Caki2 (cell line): ENCODE data around the gene CNPY2. TPM values are rescaled to one million over a fixed set of nuclear protein-coding genes. Genes with fewer than 3 reads are reported as not detected.
A peak's percentile ranks its signal among the peaks of the same experiment; 100 is the strongest.
"Not testable (repeated sequence)": the region's sequence is repeated elsewhere in the genome, so short reads cannot be mapped to it uniquely, and the experiment has no call there.

Experiments
- DNase-seq: peaks from one replicate; pipeline ENCODE4 v3.0.0-alpha.2; 2015; ENCODE audit warnings: low read depth
- in situ Hi-C: cut with HindIII; loops from 2 replicates; pipeline ENCODE4 v1.10.0; 2016; ENCODE audit warnings: low sequenced_read_pairs, low pct_unique_long_range_greater_than_20kb, mixed read lengths
- total RNA-seq: library from RNA; depleted of rRNA; stranded (reverse); fragments of >200 nt; shearing (Covaris generic); gene quantifications from 2 replicates; pipeline ENCODE4 v1.2.3, GENCODE V29; 2014; ENCODE audit warnings: low replicate concordance

The CNPY2 gene
- total RNA-seq, 1 experiment from 2014 or later: 244 TPM

DNA sequence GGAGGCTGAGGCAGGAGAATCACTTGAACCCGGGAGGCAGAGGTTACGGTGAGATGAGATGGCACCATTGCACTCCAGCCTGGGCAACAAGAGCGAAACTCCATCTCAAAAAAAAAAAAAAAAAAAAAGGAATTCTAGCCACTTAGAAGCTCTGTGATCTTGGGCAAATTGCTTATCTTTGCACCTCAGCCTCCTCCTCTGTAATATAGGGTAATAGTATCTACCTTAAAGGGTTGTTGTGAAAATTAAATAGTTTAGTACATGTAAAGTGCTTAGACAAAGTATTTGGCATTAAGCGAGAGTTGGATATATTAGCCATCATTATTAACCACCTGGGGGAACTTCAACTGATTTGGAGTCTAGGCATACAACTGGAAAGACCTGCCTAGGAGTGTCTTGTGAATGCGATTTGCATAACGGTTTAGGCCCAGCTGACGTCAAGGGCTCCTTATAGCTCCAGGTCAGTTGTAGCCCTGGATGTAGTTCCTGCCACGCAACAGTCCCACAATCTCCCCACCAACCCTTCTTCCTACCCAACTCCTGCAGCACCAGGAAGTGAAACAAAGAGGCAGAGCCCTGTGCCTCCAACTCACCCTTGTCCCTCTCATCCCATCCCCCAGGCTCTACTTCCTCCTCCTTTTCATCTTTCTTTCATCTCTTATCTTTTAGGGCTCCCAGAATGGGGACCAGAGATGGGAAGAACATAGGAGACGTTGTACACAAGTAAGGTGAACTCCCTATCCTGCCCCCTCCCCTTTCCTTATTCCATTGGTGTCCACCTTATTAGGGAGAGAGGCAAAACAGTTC, 20.8 kb upstream of the CNPY2 start:
- in situ Hi-C loops: no loop called here

DNA sequence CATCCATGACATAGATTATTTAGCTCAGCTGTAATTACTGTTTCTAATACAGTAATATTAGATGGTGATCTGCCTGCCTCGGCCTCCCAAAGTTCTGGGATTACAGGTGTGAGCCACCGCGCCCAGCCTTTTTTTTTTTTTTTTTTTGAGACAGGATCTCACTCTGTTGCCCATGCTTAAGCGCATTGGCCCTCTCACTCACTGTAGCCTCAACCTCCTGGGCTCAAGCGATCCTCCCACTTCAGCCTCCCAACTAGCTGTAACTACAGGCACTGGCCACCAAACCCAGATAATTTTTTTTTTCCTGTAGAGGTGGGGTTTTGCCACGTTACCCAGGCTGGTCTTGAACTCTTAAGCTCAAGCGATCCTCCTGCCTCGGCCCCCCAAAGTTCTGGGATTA, 19.7 kb upstream of the CNPY2 start:
- DNase-seq, in situ Hi-C loops: not testable (repeated sequence)

More for the DNA sequence above, 20.8 kb upstream of the CNPY2 start:
- DNase-seq: no peak

DNA sequence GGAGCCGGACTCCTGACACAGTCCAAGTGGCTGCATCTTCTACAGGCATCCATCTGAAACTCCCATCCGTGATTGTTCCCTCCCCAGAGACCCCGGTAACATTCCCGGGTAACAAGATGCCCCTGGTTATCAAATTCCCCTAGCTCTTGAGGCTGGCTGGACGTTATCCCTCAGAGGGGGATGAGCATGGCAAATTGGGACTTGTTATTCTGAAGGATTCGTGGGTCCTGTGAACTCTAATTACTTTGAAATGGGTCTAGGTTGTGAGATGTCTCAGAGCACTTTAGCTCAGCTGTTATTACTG, 18.7 kb upstream of the CNPY2 start:
- no peak for DNase-seq
- in situ Hi-C loops: no loop called here

DNA sequence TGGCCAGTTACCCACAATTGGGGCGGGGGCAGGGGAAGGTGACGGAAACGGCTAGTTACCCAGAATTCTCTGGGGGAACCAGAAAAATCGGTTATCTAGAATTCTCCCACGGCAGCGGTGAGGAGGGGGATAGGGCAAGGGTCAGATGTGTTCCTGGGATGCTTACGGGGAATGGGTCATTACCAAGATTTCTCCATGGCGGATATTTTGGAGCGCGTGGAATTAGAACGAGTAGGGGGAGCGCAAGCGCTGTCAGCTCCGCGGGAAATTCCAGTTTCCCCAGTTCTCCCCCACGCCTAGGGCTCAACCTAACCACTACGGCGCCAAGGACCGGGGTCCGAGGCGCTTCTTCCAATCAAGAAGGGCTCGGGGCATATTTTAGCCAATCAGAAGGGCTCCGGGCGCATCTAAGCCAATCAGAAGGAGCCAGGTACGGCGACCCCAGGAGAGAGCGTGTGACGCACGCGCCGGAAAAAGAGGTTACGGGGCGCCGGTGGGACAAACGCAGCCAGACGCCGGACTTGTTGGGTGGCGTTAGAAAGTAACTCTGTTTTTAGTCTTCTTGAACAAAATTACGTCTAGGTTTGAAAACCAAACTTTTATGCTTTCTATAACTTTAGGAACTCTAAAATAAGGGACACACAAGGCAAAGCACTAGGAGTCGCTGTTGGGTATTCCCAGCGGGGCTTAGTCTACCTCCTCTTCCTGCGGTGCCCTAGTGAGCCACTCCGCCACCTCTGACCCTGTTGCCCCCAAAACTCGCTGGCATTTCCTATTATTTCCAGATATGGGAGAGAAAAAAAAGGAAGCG, 18.1 kb upstream of the CNPY2 start, which contains the start of gene PAN2:
PAN2 (minus strand) TSS at position 322 of the 811 bp plus-strand sequence. CDS start 906 bp downstream, outside the sequence.
- in situ Hi-C loops: no loop called here
- peak; percentile 98 for DNase-seq

DNA sequence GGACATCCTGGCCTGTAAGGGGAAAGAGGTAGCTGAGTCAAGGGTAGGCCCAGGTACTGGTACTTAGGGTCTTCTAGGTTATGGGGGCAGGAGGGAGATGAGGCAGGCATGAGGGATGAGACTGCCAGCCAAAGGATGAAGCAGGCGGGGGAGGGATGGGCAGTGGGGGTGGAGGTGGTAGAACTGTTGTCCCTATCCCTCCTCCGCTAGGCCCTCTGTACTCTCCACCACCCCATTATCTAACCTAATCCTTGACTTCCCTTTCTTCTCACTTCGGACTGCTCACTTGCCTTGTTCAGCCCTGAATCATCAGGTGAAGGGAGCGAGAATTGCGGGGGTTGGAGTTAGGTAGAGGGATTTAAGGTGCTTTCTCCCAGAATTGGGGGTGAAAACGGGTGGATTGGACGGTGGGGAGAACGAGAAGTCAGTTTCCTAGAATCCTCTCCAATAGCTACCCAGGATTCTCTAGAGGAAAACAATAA, 17.4 kb upstream of the CNPY2 start:
- no peak for DNase-seq
- in situ Hi-C loops: no loop called here

DNA sequence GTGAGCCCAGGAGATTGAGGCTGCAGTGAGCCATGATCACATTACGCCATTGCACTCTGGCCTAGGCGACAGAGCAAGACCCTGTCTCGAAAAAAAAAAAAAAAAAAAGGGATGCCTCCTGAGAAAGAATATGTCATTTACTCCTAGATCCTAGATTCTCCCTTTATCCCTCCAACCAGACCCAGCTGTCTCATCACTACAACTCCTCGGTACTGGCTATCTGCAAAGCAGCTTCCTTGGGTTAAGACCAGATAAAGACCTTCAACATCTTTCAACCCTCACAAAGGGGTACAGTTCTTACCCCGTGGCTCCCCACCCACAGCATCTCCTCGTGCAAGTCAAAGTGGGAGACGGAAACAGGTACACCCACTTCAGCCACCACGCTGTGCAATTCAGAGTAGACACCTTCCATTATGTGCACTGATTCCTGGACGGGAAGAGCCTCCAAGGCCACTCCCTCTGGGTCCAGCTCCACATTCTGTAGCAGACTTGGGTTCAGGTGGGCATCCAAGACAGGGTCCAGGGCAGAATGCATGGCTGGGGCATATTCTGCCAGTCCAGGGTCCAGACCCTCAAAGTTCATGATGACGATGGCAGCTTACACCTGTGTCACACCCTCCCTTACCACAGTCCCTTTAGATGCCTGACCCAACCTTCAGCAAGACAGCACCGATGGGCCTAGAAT, 16.9 kb upstream of the CNPY2 start:
- DNase-seq: no peak
- in situ Hi-C loops: no loop called here

DNA sequence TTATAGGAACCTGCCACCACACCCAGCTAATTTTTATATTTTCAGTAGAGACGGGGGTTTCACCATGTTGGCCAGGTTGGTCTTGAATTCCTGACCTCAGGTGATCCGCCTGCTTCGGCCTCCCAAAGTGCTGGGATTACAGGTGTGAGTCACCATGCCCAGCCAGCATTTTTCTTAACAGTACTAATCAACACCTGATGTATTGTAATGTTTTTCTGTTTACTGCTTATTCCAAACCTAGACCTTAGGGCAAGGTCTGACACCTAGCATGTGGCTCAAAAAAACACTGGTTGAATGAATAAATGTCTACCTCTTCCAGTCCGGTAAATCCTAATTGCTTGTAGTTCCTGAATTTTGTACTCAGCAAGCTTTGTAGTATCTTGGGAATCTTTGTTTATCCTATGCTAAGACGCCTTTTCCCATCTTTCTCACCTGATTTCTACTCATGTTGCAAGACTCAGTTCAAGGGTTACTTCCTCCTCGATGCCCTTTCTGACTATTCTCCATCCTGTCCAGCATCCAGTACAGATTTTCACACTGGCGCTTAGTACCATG, 15.2 kb upstream of the CNPY2 start:
- in situ Hi-C loops: no loop called here
- DNase-seq: no peak

DNA sequence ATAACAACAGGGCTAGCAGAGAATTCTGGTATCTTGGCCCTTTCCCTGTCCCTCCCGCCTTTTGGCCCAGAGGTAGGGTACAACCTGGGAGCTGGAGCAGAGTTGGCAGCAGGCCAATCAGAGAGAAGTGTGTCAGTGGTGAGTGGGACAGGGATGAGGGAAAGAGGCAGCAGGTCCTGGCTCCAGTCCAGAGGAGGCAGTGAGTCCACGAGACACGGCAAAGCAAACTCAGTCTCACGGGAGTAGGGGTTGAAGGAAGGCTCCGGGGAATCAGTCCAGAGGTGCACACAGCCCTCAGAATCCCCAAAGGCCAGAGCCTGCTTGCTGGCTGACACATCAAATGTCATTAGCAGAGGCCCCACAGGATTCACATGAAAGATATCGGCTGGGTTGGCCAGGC, 10.7 kb upstream of the CNPY2 start:
- no peak for DNase-seq
- in situ Hi-C loops: no loop called here

DNA sequence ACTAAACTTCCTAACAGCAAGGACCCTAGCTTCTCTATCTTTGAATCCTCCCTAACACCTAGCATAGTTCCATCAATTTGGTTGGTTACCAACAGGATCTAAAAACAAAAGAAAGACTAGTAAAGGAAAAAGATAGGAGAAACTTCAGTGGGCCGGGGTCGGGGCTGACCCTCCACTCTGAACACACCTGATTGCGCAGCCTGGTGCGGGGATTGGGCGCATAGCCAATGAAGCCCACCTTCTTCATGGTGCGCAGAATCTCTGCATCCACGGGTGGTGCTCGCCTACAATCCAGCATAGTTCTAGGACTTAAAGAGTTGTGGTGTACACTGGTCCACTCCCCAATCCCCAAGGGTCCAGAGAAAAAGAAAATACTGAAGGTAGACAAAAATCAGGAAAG, 10.3 kb upstream of the CNPY2 start:
- in situ Hi-C loops: no loop called here
- DNase-seq: no peak

DNA sequence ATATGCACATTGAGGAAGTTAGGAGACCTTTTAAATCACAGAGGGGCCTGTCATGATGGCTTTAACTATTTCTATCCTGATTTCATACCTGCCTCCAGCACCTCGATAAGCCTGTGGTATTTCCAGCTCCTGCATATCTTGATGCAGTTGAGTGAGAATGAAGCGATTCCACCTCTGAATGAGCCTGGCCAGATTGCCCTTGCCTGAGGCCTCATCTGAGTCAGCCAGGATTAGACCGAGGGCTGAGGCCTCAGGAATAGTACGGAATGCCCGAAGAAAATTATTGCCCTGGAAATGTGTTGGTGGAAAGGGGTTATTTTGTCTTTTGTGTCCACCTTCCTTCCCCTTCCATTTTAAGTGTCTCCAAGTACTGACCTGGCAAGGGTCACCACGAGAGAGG, 8.4 kb upstream of the CNPY2 start:
- in situ Hi-C loops: no loop called here
- no peak for DNase-seq

DNA sequence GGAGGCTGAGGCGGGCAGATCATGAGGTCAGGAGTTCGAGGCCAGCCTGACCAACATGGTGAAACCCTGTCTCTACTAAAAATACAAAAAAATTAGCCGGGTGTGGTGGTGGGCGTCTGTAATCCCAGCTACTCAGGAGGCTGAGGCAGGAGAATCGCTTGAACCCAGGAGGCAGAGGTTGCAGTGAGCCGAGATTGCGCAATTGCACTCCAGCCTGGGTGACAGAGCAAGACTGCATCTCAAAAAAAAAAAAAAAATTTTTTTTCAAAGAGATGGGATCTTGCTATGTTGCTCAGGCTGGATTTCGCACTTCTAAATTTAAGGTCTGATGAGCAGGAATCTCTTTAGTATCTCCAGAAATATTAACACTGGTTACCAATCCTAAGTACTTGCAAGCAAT, 5.8 kb upstream of the CNPY2 start:
- in situ Hi-C loops, DNase-seq: not testable (repeated sequence)

DNA sequence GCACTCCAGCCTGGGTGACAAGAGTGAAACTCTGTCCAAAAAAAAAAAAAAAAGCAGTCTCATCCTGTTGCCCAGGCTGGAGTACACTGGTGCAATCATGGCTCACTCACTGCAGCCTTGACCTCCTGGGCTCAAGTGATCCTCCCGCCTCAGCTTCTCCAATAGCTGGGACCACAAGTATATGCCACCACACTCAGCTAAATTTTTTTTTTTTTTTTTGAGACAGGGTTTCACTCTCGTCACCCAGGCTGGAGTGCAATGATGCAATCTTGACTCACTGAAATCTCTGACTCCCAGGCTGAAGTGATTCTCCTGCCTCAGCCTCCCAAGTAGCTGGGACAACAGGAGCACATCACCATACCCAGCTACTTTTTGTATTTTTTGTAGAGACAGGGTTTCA, 5.2 kb upstream of the CNPY2 start:
- in situ Hi-C loops: no loop called here

DNA sequence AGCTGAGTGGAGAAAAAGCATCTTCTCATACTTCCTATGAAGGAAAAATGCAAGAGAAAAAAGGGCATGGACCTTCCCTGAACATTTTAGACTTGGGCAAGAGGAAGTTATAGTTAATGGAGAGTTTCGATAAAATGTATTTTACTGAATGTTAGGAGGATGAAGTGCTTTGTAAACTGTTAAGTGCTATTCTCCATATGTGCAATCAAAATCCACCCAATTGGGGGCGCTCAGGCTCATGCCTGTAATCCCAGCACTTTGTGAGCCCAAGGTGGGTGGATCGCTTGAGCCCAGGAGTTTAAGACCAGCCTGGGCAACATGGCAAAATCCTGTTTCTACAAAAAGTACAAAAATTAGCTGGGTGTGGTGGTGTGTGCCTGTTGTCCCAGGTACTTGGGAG, 1.9 kb upstream of the CNPY2 start:
- in situ Hi-C loops: no loop called here
- no peak for DNase-seq

More for the DNA sequence above, 5.2 kb upstream of the CNPY2 start:
- no peak for DNase-seq

DNA sequence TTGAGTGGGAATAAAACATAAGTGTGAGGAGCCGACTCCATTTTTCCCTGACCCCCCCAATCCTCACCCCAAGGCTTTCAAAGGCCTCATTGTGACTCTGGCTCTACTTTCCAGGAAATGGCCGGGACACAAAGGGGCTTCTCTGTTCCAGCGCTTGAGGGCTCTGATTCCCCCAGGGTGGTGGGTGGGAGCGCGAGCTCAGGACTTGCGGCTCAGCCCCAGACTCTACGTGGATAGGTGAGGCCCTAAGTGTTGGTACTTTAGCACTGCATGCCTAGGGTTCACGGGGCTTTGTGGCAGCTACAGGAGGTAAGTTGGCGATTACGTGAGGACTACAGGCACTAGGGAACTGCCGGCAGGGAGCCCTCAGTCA, 553 bp downstream of the CNPY2 start:
- peak; percentile 18 for DNase-seq
- in situ Hi-C loops: no loop called here

DNA sequence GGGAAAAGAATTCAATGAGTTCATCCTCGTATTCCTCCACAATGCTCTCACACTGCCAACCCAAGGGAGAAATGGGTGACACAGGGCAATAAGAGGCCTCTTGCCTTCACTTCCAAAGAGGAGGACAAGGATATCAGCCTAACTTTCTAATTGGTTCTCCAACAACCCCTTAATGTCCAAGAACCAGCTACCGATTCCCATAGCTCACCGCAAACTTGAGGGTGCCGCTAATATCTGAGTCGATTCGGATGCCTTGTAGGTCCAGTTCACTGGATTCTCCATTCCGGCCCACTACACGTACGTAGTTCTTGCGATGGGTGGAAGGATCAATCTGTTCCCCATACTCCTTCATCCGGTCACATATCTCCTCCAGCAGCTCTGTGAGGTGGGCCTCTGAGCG, 4.8 kb downstream of the CNPY2 start:
- in situ Hi-C loops: no loop called here

DNA sequence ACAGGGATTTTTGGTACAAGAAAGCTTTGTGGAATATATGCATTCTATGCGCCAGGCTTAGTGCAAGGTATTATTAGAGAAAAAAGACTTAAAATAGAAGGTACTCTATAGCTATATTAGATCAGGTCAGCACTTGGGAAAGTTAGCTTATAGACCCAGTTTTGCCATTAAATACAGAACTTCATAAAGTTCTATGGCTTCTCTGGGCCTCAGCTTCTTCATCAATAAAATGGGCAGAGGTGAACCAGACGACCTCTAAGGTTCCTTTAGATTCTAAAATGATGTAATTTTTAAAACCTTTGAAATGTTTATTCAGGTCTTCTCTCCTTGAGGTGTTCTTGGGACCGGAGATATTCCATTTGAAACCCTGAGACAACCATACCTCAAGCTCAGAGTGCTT, 7.1 kb downstream of the CNPY2 start:
- in situ Hi-C loops: no loop called here
- no peak for DNase-seq

More for the DNA sequence above, 4.8 kb downstream of the CNPY2 start:
- DNase-seq: no peak

DNA sequence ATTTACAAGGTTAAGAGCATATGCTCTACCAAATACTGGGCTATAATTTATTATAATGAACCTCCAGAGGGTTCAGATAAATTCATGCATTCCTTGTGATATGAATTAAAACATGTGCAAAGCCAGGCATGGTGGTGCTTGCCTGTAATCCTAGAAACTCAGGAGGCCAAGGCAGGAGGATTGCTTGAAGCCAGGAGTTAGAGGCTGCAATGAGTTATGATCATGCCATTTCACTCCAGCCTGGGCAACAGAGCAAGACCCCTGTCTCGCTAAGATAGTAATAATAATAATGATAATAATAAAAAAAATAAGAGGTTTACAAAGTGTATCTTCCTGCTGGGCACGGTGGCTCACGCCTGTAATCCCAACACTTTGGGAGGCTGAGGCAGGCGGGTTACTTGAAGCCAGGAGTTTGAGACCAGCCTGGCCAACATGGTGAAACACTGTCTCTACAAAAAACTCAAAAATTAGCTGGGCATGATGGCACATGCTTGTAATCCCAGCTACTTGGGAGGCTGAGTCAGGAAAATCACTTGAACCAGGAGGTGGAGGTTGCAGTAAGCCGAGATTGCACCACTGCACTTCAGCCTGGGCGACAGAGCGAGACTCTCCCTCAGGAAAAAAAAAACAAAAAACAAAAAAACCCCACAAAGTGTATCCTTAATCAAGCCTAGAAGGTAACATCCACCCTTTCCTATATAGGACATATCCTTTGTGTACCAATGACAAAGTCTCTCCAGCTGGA, 8.4 kb downstream of the CNPY2 start:
- in situ Hi-C loops: no loop called here
- peak; percentile 45 for DNase-seq
